ENCODE results near the gene BLOC1S2. TPM values are rescaled to one million over a fixed set of nuclear protein-coding genes. Genes with fewer than 3 reads are reported as not detected.

Gene BLOC1S2
- total RNA-seq, 6 donors from 2014 or later, result 25.1 to 51.2 (median 38.5) TPM

- H3K4me3 ChIP-seq, result peak overlapping the region in 3 of 4 donors; percentile 99
- DNase-seq (no peak), ATAC-seq (ENCODE audit: low FRiP score in 2 of 2) (no peak)
- no peaks in the 10 kb centered on the region for H3K9me3 ChIP-seq
- H3K4me1 ChIP-seq, result peaks cover 18 to 35% (median 20%) of the 10 kb centered on the region in 4 donors
- H3K27me3 ChIP-seq, result no peaks in the 10 kb centered on the region
- no peak for TF ChIP-seq POLR2AphosphoS5 (IDR thresholded peaks at IDR 0.05)
- TF ChIP-seq EP300 (IDR thresholded peaks at IDR 0.05), result no peak
- no peak for TF ChIP-seq POLR2A (IDR thresholded peaks at IDR 0.05)
- no peak for TF ChIP-seq CTCF (IDR thresholded peaks at IDR 0.05)
- WGBS, 2 donors, result 84 to 91% methylated on average over 15 of the region's 15 CpGs
- peaks cover 0 to 9% (median 0%) of the 10 kb centered on the region in 4 donors for H3K36me3 ChIP-seq
- H3K27ac ChIP-seq, result no peak overlapping the region
These were observed 20.5 kb downstream of the BLOC1S2 start for GRCh38 chr10:100265821-100266485.

GRCh38 chr10:100254191-100254590 lies 32.3 kb downstream of the BLOC1S2 start:
- peaks cover 0 to 5% (median 2%) of the 10 kb centered on the region in 4 donors for H3K4me1 ChIP-seq
- TF ChIP-seq POLR2A (IDR thresholded peaks at IDR 0.05) (no peak), EP300 (IDR thresholded peaks at IDR 0.05) (no peak), CTCF (IDR thresholded peaks at IDR 0.05) (no peak), POLR2AphosphoS5 (IDR thresholded peaks at IDR 0.05) (no peak)
- no peak for ATAC-seq (ENCODE audit: low FRiP score in 2 of 2)
- no peak for DNase-seq
- peaks cover 21 to 93% (median 59%) of the 10 kb centered on the region in 4 donors for H3K36me3 ChIP-seq
- no peaks in the 10 kb centered on the region for H3K27me3 ChIP-seq
- peak overlapping the region in 1 of 4 donors; percentile 7 for H3K27ac ChIP-seq
- H3K4me3 ChIP-seq, result no peak overlapping the region
- WGBS, 2 donors, result 85 to 97% methylated on average over 3 of the region's 3 CpGs
- no peaks in the 10 kb centered on the region for H3K9me3 ChIP-seq

- H3K4me3 ChIP-seq, result no peak overlapping the region
- DNase-seq (no peak), ATAC-seq (ENCODE audit: low FRiP score in 2 of 2) (no peak)
- H3K36me3 ChIP-seq, result peaks cover 26 to 93% (median 68%) of the 10 kb centered on the region in 4 donors
- H3K27me3 ChIP-seq, result no peaks in the 10 kb centered on the region
- peaks cover 0 to 5% (median 2%) of the 10 kb centered on the region in 4 donors for H3K4me1 ChIP-seq
- H3K9me3 ChIP-seq, result no peaks in the 10 kb centered on the region
- WGBS, 2 donors, result 96 to 97% methylated on average over 5 of the region's 5 CpGs
- TF ChIP-seq EP300 (IDR thresholded peaks at IDR 0.05) (no peak), CTCF (IDR thresholded peaks at IDR 0.05) (no peak), POLR2AphosphoS5 (IDR thresholded peaks at IDR 0.05) (no peak), POLR2A (IDR thresholded peaks at IDR 0.05) (no peak)
- H3K27ac ChIP-seq, result no peak overlapping the region
These were observed 33.4 kb downstream of the BLOC1S2 start for GRCh38 chr10:100253041-100253440.

- H3K27me3 ChIP-seq, result no peaks in the 10 kb centered on the region
- no peaks in the 10 kb centered on the region for H3K9me3 ChIP-seq
- H3K4me3 ChIP-seq, result no peak overlapping the region
- H3K27ac ChIP-seq, result no peak overlapping the region
- WGBS, 2 donors, result 96 to 98% methylated on average over 7 of the region's 7 CpGs
- TF ChIP-seq POLR2AphosphoS5 (IDR thresholded peaks at IDR 0.05), result no peak
- TF ChIP-seq CTCF (IDR thresholded peaks at IDR 0.05), result no peak
- no peak for TF ChIP-seq EP300 (IDR thresholded peaks at IDR 0.05)
- no peak for TF ChIP-seq POLR2A (IDR thresholded peaks at IDR 0.05)
- DNase-seq, result no peak
- no peak for ATAC-seq (ENCODE audit: low FRiP score in 2 of 2)
- no peaks in the 10 kb centered on the region for H3K4me1 ChIP-seq
- peaks cover 43 to 95% (median 65%) of the 10 kb centered on the region in 4 donors for H3K36me3 ChIP-seq
These were observed 37.7 kb downstream of the BLOC1S2 start for GRCh38 chr10:100248820-100249219.

Measured in upper lobe of left lung (tissue), 6 donors.